Ramos (cell line): ENCODE measurements around the gene CMTM8.

Source experiments
- in situ Hi-C: fragments of 300-500 bp; cut with MboI; formaldehyde crosslinking; loops from one replicate; pipeline ENCODE4 v1.14.3; 2022; ENCODE audit warnings: low sequenced_read_pairs; ENCODE audit not compliant: unreplicated experiment

Gene CMTM8

GRCh38 chr3:32325201-32325600 lies 86.7 kb downstream of the CMTM8 start:
- in situ Hi-C loops: no loop called here

GRCh38 chr3:32325927-32326326 lies 87.4 kb downstream of the CMTM8 start:
- in situ Hi-C loops: no loop called here

- in situ Hi-C loops: no loop called here
Observed at GRCh38 chr3:32326795-32327194, 88.3 kb downstream of the CMTM8 start.

- in situ Hi-C loops: loop anchor here (10.0 kb wide), 1 partner anchor 160 kb away; no protein-coding TSS in a partner anchor
Observed at GRCh38 chr3:32334675-32335074, 96.2 kb downstream of the CMTM8 start.

- in situ Hi-C loops: loop anchor here (10.0 kb wide), 1 partner anchor 161 kb away; no protein-coding TSS in a partner anchor
Observed at GRCh38 chr3:32335365-32336112, 97.1 kb downstream of the CMTM8 start.

GRCh38 chr3:32336113-32336498 lies 97.6 kb downstream of the CMTM8 start:
- in situ Hi-C loops: loop anchor here (10.0 kb wide), 1 partner anchor 161 kb away; no protein-coding TSS in a partner anchor

GRCh38 chr3:32337505-32337904 lies 99.0 kb downstream of the CMTM8 start:
- in situ Hi-C loops: loop anchor here (10.0 kb wide), 1 partner anchor 163 kb away; no protein-coding TSS in a partner anchor

- in situ Hi-C loops: no loop called here
Observed at GRCh38 chr3:32340039-32340438, 101.6 kb downstream of the CMTM8 start.

GRCh38 chr3:32340611-32341365 lies 102.3 kb downstream of the CMTM8 start:
- in situ Hi-C loops: no loop called here

- in situ Hi-C loops: no loop called here
Observed at GRCh38 chr3:32347343-32348125, 109.1 kb downstream of the CMTM8 start.

- in situ Hi-C loops: no loop called here
Observed at GRCh38 chr3:32349184-32349583, 110.7 kb downstream of the CMTM8 start.

- in situ Hi-C loops: no loop called here
Observed at GRCh38 chr3:32352563-32352962, 114.1 kb downstream of the CMTM8 start.

GRCh38 chr3:32353351-32353750 lies 114.9 kb downstream of the CMTM8 start:
- in situ Hi-C loops: no loop called here

- in situ Hi-C loops: no loop called here
Observed at GRCh38 chr3:32354362-32354778, 115.9 kb downstream of the CMTM8 start.

GRCh38 chr3:32355751-32356291 lies 117.3 kb downstream of the CMTM8 start:
- in situ Hi-C loops: no loop called here

GRCh38 chr3:32359766-32360492 lies 121.4 kb downstream of the CMTM8 start:
- in situ Hi-C loops: no loop called here

GRCh38 chr3:32360493-32360827 lies 122.0 kb downstream of the CMTM8 start:
- in situ Hi-C loops: no loop called here

GRCh38 chr3:32366638-32367397 lies 128.3 kb downstream of the CMTM8 start:
- in situ Hi-C loops: no loop called here

- in situ Hi-C loops: no loop called here
Observed at GRCh38 chr3:32367442-32367841, 129.0 kb downstream of the CMTM8 start.
